NT2/D1 (cell line): Measurements from ENCODE around the gene NPC1.

ENCODE experiments used
- SUZ12 ChIP-seq: IDR thresholded peaks from 2 replicates; pipeline ENCODE4 v1.6.1; 2011; ENCODE audit not compliant: insufficient read length, insufficient read depth; ENCODE audit errors: extremely low read depth
- YY1 ChIP-seq: IDR thresholded peaks from 2 replicates; pipeline ENCODE4 v1.6.1; 2011; ENCODE audit not compliant: insufficient read length, insufficient read depth

- no peak for TF ChIP-seq SUZ12
- TF ChIP-seq YY1, result no peak
Measured at GRCh38 chr18:23498877-23499276, 87.4 kb downstream of the NPC1 start.
